Myocyte (in vitro differentiated cells): ENCODE measurements around the gene NUDT1. TPM values are rescaled to one million over a fixed set of nuclear protein-coding genes. Genes with fewer than 3 reads are reported as not detected.

ENCODE experiments used
- DNase-seq: peaks from one replicate; pipeline ENCODE4 v3.0.0-alpha.2; 2012; ENCODE audit warnings: low read depth
- microRNA-seq: library from miRNA; unstranded; fragments of <30 nt; microRNA quantifications from one replicate; pipeline ENCODE4, GENCODE V29; 2016
- total RNA-seq: library from RNA; depleted of rRNA; stranded (reverse); fragments of >200 nt; gene quantifications from 2 replicates; pipeline ENCODE4 v1.2.3, GENCODE V29; 2014

The NUDT1 gene
- total RNA-seq, 1 donor from 2014 or later: 25.6 TPM

DNA sequence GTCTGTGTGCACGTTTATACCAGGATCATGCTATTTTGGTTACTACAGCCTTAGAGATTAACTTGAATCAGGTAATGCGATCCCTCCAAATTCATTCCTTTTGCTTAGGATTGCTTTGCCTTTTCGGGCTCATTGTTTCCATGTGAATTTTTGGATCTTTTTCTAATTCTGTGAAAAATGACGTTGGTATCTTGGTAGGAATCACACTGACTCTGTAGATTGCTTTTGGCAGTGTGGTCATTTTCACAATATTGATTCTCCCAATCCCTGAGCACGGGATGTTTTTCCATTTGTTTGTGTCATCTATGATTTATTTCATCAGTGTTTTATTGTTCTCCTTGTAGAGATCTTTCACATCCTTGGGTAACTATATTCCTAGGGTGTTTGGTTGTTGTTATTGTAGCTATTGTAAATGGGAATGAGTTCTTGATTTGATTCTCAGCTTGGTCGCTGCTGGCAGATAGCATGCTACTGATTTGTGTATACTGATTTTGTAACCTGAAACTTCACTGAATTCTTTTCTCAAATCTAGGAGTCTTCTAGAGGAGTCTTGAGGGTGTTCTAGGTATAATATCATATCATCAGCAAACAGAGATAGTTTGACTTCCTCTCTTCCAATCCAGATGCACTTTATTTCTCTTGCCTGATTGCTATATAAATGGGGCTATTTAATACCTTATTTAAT, 54.1 kb downstream of the NUDT1 start:
- no peak for DNase-seq

DNA sequence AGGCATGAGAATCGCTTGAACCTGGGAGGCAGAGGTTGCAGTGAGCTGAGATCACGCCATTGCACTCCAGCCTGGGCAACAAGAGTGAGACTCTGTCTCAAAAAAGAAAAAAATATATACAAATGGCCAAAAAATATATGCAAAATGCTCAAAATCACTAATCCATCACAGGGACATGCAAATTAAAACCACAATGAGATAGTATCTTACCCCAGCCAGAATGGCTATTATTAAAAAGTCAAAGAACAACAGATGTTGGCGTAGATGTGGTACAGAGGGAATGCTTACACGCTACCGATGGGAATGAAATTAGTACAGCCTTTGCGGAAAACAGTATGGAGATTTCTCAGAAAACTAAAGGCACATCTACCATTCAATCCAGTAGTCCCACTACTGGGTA, 54.8 kb downstream of the NUDT1 start:
- no peak for DNase-seq

DNA sequence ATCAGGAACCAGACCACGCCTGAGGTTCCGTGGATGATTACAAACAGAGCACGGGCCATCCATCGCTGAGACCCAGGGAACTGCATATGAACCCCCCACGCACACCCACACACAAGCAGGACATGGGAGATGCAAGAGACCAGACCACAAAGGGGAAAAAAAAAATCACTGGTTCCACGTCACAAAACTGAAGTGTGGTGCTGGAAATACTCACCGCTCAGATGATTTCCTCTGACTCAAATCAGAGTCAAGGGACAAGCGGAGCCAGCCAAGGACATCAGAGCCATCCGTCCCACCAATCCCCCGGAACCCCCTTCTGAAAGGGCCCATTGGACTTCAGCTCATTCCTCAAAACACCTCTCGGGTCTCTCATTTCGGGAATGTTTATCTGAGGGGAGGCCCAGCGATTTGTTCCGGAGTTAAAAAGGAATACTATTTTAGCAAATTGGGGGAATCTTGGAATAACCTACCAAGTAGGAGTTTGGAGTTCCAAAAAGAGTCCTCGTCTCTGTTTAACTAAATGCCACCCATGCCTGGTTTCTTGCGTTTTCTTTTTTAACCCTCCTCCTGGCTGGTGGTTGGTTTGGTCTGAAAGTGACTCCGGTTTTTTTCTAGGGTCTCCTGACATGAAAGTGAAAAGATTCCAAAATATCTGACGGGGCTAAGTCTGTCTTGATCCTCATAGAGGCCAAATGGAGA, 57.3 kb downstream of the NUDT1 start:
- DNase-seq: no peak

DNA sequence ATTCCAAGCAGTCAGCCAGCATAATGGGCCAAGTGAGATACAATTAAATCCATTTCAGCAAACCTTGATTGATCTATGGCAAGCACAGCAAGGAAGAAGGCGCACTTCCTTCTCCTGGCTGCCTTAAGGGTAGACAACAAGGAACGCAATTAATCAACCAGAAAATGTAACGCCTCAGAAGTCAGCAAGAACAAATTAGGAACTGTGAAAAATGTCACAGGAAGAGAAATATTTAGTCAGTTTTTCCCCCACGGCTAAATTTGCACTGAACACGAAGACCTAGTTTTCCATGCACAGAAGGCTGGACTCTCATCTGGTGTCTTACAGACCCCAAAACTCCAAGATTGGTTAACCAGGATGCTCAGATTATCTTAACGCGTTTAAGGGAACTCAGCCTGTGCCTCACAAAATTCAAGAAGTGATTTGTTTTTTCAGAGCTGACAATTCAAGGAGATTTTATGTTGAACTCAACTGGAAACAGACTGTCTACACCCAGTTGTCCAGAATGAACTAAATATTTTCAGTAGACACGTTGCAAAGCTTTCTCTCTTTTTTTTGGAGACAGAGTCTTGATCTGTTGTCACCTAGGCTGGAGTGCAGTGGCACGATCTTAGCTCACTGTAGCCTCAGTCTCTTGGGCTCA, 58.0 kb downstream of the NUDT1 start:
- no peak for DNase-seq

Small RNA genes within 50 kb of the gene (microRNA-seq; reads per million reads assigned to microRNA genes)
- not detected for gene MIR6836

Other genes with a start within 250 kb of the NUDT1 start
- 40.9 and 41.3 TPM in 2 replicates for gene MAD1L1, start 9.3 kb upstream of the NUDT1 start, total RNA-seq
- gene MRM2, start within 50 bp of the NUDT1 start, total RNA-seq: 21.1 and 26.1 TPM in 2 replicates
- 17.3 and 17.9 TPM in 2 replicates for gene SNX8, start 72.2 kb downstream of the NUDT1 start, total RNA-seq
- 226 and 236 TPM in 2 replicates for gene EIF3B, start 112.6 kb downstream of the NUDT1 start, total RNA-seq
- 6.8 and 8.6 TPM in 2 replicates for gene CHST12, start 161.4 kb downstream of the NUDT1 start, total RNA-seq
- gene GRIFIN, start 234.2 kb downstream of the NUDT1 start, total RNA-seq: not detected in 2 replicates